ENCODE data around the gene S100A6.

Gene S100A6

DNA sequence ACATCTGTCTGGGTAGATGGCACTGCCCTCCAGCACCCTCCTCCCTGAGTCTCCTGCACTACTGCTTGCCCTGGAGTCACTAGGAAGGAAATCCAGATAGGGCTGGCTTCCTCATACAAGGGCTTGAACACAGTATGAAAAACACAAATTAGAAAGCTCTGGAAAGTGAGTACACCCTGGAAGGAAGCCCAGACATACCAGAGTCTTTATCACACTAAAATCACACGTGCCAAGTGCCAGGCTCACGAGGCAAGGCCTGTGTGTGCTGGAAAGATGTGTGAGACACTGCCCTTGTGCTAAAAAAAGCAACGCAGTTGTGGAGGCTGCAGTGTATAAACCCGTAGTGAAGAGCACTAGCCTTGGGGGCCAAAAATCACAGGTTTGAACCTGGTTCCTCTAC is 47.1 kb downstream of the S100A6 start:
- TF ChIP-seq, protein P1, sequence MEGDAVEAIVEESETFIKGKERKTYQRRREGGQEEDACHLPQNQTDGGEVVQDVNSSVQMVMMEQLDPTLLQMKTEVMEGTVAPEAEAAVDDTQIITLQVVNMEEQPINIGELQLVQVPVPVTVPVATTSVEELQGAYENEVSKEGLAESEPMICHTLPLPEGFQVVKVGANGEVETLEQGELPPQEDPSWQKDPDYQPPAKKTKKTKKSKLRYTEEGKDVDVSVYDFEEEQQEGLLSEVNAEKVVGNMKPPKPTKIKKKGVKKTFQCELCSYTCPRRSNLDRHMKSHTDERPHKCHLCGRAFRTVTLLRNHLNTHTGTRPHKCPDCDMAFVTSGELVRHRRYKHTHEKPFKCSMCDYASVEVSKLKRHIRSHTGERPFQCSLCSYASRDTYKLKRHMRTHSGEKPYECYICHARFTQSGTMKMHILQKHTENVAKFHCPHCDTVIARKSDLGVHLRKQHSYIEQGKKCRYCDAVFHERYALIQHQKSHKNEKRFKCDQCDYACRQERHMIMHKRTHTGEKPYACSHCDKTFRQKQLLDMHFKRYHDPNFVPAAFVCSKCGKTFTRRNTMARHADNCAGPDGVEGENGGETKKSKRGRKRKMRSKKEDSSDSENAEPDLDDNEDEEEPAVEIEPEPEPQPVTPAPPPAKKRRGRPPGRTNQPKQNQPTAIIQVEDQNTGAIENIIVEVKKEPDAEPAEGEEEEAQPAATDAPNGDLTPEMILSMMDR (IDR thresholded peaks at IDR 0.05; ENCODE audit: low read depth, low read length, missing control alignments): no peak
- no peak overlapping the region for H3K4me3 ChIP-seq (ENCODE audit: low read depth, low read length)
- DNase-seq (ENCODE audit: low read depth): no peak

DNA sequence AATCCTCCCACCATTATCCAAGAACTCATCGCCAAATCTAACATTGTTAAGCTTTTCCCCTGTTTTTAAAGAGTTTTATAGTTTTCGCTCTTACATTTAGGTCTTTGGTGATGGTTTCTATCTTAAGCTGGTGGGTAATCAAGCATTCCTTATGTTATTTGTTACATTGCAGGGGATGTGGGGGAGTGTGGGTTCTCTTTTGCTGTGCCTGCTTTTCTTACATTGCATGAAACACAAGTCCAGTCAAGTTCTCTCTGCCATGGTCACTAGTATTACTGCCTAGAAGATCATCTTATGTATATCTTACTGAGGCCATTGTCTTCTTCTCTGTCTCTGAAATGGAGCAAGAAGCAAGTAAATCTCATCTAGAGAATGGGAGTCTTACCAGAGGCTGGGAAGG is 48.1 kb downstream of the S100A6 start:
- no peak for DNase-seq (ENCODE audit: low read depth)
- H3K4me3 ChIP-seq (ENCODE audit: low read depth, low read length): no peak overlapping the region
- TF ChIP-seq, protein P1 (IDR thresholded peaks at IDR 0.05; ENCODE audit: low read depth, low read length, missing control alignments): no peak

DNA sequence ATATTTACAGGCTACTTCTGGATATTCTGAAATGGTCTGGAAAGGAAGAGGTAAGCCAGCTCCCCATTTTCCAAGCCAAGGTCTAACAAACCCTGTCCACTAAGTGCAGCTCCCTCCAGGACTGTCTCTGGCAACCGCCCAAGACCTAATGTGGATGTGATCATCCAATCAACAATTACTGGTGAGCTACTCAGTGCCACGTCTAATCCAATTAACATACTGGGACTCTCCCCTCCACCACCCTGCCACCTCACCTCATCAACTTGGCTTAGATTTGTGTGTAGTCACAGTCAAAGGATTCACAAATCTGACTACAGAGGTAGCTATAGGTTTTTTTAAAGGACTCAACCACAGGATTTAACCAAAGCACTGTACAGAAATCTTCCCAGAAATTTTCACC is 49.9 kb downstream of the S100A6 start:
- H3K4me3 ChIP-seq (ENCODE audit: low read depth, low read length): no peak overlapping the region
- no peak for DNase-seq (ENCODE audit: low read depth)
- TF ChIP-seq, protein P1 (IDR thresholded peaks at IDR 0.05; ENCODE audit: low read depth, low read length, missing control alignments): no peak
